GM12892 (cell line): ENCODE data around the gene LDHD.

Experiments
- POLR2A ChIP-seq: IDR thresholded peaks from 2 replicates; pipeline ENCODE4 v1.6.1; 2011; ENCODE audit warnings: low read depth, low read length, control low read depth
- POLR2AphosphoS5 ChIP-seq: IDR thresholded peaks from 2 replicates; pipeline ENCODE4 v1.6.1; 2011; ENCODE audit warnings: low read depth, low read length, control low read depth

- TF ChIP-seq POLR2A = no peak
- TF ChIP-seq POLR2AphosphoS5 = no peak
Measured at GRCh38 chr16:75096656-75097055, 19.9 kb downstream of the LDHD start.
